ENCODE data around the gene IFI27L1.

IFI27L1 gene

GRCh38 chr14:94115631-94116030, 34.5 kb downstream of the IFI27L1 start:
- DNase-seq, result no peak

GRCh38 chr14:94116701-94117100, 35.6 kb downstream of the IFI27L1 start:
- no peak for DNase-seq

- no peak for DNase-seq
Measured at GRCh38 chr14:94117856-94118255, 36.7 kb downstream of the IFI27L1 start.

- DNase-seq, result no peak
Measured at GRCh38 chr14:94119071-94119470, 38.0 kb downstream of the IFI27L1 start.

GRCh38 chr14:94120667-94121340, 39.7 kb downstream of the IFI27L1 start:
- DNase-seq, result peak; percentile 12

GRCh38 chr14:94121485-94121884, 40.4 kb downstream of the IFI27L1 start:
- no peak for DNase-seq

GRCh38 chr14:94122438-94122837, 41.3 kb downstream of the IFI27L1 start:
- no peak for DNase-seq

- DNase-seq, result peak; percentile 18
Measured at GRCh38 chr14:94123296-94123695, 42.2 kb downstream of the IFI27L1 start.

GRCh38 chr14:94123868-94124267, 42.8 kb downstream of the IFI27L1 start:
- DNase-seq, result no peak

- DNase-seq, result no peak
Measured at GRCh38 chr14:94124582-94125377, 43.7 kb downstream of the IFI27L1 start.

GRCh38 chr14:94125659-94126418, 44.7 kb downstream of the IFI27L1 start:
- DNase-seq, result no peak

GRCh38 chr14:94126419-94126677, 45.2 kb downstream of the IFI27L1 start:
- DNase-seq, result no peak

- no peak for DNase-seq
Measured at GRCh38 chr14:94126800-94127199, 45.7 kb downstream of the IFI27L1 start.

- DNase-seq, result no peak
Measured at GRCh38 chr14:94127330-94127729, 46.2 kb downstream of the IFI27L1 start.

- no peak for DNase-seq
Measured at GRCh38 chr14:94128216-94128839, 47.2 kb downstream of the IFI27L1 start.

- peak; percentile 79 for DNase-seq
Measured at GRCh38 chr14:94129111-94129757, 48.1 kb downstream of the IFI27L1 start, which contains the start of gene IFI27L2. TSS of gene IFI27L2 (minus strand) at chr14:94129604. CDS start at chr14:94129564, 40 bp downstream.

GRCh38 chr14:94129758-94130414, 48.8 kb downstream of the IFI27L1 start:
- DNase-seq, result peak; percentile 47

GRCh38 chr14:94132285-94132887, 51.3 kb downstream of the IFI27L1 start:
- DNase-seq, result peak; percentile 68

GRCh38 chr14:94135476-94135875, 54.4 kb downstream of the IFI27L1 start:
- DNase-seq, result no peak

- peak; percentile 95 for DNase-seq
Measured at GRCh38 chr14:94136575-94137331, 55.6 kb downstream of the IFI27L1 start.

GRCh38 chr14:94138251-94138650, 57.1 kb downstream of the IFI27L1 start:
- no peak for DNase-seq
